H1 (cell line): ENCODE measurements around the gene CRB2. TPM values are rescaled to one million over a fixed set of nuclear protein-coding genes. Genes with fewer than 3 reads are reported as not detected.

Experiments
- CBX8 ChIP-seq: fragments of 300-800, 300-1000 bp; sonication (generic); IDR thresholded peaks from 2 replicates; pipeline ENCODE4 v1.7.1; 2016; ENCODE audit warnings: low read depth, low read length, borderline replicate concordance
- CHD2 ChIP-seq: IDR thresholded peaks from 2 replicates; pipeline ENCODE4 v1.6.1; 2012; ENCODE audit warnings: low read length, improper control_type of control experiment
- CTBP2 ChIP-seq: IDR thresholded peaks from 2 replicates; pipeline ENCODE4 v1.7.0; 2011; ENCODE audit warnings: borderline replicate concordance, mild to moderate bottlenecking, moderate library complexity, mixed read lengths, low read length; ENCODE audit not compliant: insufficient read depth, insufficient read length
- HDAC2 ChIP-seq, 2 experiments: fragments of 300-600 bp in 1 of 2; sonication (generic) in 1 of 2; IDR thresholded peaks; 2 replicates each; pipeline ENCODE4 v1.6.1; 2011 to 2012; ENCODE audit warnings: low read depth in 2 of 2, low read length in 2 of 2, mild to moderate bottlenecking in 2 of 2, moderate library complexity in 2 of 2, borderline replicate concordance in 1 of 2, inconsistent platforms in 1 of 2
- POLR2A ChIP-seq, 2 experiments: IDR thresholded peaks; 1 replicate in 1 of 2; 2 replicates in 1 of 2; pipeline ENCODE4 v1.6.1; 2011; ENCODE audit warnings: low read depth in 2 of 2, low read length in 2 of 2, mild to moderate bottlenecking in 2 of 2; ENCODE audit errors: control extremely low read depth in 1 of 2
- POLR2AphosphoS5 ChIP-seq: IDR thresholded peaks from 2 replicates; pipeline ENCODE4 v1.6.1; 2011; ENCODE audit warnings: low read depth, low read length
- RAD21 ChIP-seq, 2 experiments: IDR thresholded peaks in 1 of 2; conservative IDR thresholded peaks in 1 of 2; 2 replicates each; pipeline ENCODE4 v1.6.1; 2011; ENCODE audit warnings: low read depth in 2 of 2, low read length in 2 of 2, improper control_type of control experiment in 1 of 2, inconsistent platforms in 1 of 2, mild to moderate bottlenecking in 1 of 2, moderate library complexity in 1 of 2
- SIX5 ChIP-seq: IDR thresholded peaks from 2 replicates; pipeline ENCODE4 v1.6.1; 2011; ENCODE audit warnings: mild to moderate bottlenecking, low read depth, low read length
- TAF1 ChIP-seq: IDR thresholded peaks from 2 replicates; pipeline ENCODE4 v1.6.1; 2011; ENCODE audit warnings: mild to moderate bottlenecking, low read depth, low read length
- polyA plus RNA-seq, 7 experiments: library from polyadenylated mRNA; depleted of rRNA in 3 of 7; stranded (reverse) in 5 of 7; unstranded in 2 of 7; fragments of >200 nt in 5 of 7; fragments of 200-250 nt in 2 of 7; gene quantifications; 1 replicate in 5 of 7; 2 replicates in 1 of 7; 4 replicates in 1 of 7; pipeline versions ENCODE4 v1.2.1 to v1.2.3, GENCODE V29; 2011 to 2013; ENCODE audit warnings: missing spikeins in 2 of 7, mixed read lengths in 2 of 7
- total RNA-seq: library from RNA; stranded (reverse); fragmentation: NEBNext Ultra II Directional; extraction: Animal tissue kit (Norgen Biotek cat#: 25700); gene quantifications from 2 replicates; pipeline ENCODE4 v1.2.1, GENCODE V29; 2021
- TF ChIP-seq, protein P1 (sequence below), 3 experiments: IDR thresholded peaks; 1 replicate in 2 of 3; 2 replicates in 1 of 3; pipeline versions ENCODE4 v1.5.1 to v1.6.1; 2011; ENCODE audit warnings: low read length in 3 of 3, mild to moderate bottlenecking in 3 of 3, inconsistent platforms in 2 of 3, low read depth in 1 of 3, moderate library complexity in 1 of 3; ENCODE audit not compliant: insufficient read depth in 1 of 3; ENCODE audit errors: control extremely low read depth in 1 of 3

The CRB2 gene
- total and polyA plus RNA-seq, 2 of the 8 experiments (the other 6 are each of a cell fraction or from before 2014, with no cell fraction given): 4.0 to 8.4 TPM

GRCh38 chr9:123314617-123315016, 41.4 kb upstream of the CRB2 start (continued):
- TF ChIP-seq, protein P1, sequence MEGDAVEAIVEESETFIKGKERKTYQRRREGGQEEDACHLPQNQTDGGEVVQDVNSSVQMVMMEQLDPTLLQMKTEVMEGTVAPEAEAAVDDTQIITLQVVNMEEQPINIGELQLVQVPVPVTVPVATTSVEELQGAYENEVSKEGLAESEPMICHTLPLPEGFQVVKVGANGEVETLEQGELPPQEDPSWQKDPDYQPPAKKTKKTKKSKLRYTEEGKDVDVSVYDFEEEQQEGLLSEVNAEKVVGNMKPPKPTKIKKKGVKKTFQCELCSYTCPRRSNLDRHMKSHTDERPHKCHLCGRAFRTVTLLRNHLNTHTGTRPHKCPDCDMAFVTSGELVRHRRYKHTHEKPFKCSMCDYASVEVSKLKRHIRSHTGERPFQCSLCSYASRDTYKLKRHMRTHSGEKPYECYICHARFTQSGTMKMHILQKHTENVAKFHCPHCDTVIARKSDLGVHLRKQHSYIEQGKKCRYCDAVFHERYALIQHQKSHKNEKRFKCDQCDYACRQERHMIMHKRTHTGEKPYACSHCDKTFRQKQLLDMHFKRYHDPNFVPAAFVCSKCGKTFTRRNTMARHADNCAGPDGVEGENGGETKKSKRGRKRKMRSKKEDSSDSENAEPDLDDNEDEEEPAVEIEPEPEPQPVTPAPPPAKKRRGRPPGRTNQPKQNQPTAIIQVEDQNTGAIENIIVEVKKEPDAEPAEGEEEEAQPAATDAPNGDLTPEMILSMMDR (IDR thresholded peaks at IDR 0.05; ENCODE audit: control extremely low read depth in 1 of 3, insufficient read depth in 1 of 3, low read depth in 1 of 3, low read length in 3 of 3): no peak
- TF ChIP-seq POLR2A (IDR thresholded peaks at IDR 0.05; ENCODE audit: control extremely low read depth in 1 of 2, low read depth in 2 of 2, low read length in 2 of 2) (no peak), RAD21 (IDR thresholded peaks at IDR 0.05 in 1 of 2, conservative IDR thresholded peaks at IDR 0.05 in 1 of 2; ENCODE audit: low read depth in 2 of 2, low read length in 2 of 2) (no peak), HDAC2 (IDR thresholded peaks at IDR 0.05; ENCODE audit: borderline replicate concordance in 1 of 2, low read depth in 2 of 2, low read length in 2 of 2) (no peak), CTBP2 (no peak), CBX8 (no peak), POLR2AphosphoS5 (no peak), CHD2 (no peak), TAF1 (no peak), SIX5 (no peak)
- TF ChIP-seq, all 59 proteins: peak for 0
